Endometrial microvascular endothelial cells (primary cell): ENCODE data around the gene VARS2. TPM values are rescaled to one million over a fixed set of nuclear protein-coding genes. Genes with fewer than 3 reads are reported as not detected.

Experiments used
- total RNA-seq: library from RNA; depleted of rRNA; stranded (reverse); fragments of >200 nt; gene quantifications from one replicate; pipeline ENCODE4 v1.2.3, GENCODE V29; 2015; ENCODE audit errors: inconsistent ontology term

VARS2 gene
- total RNA-seq, 1 donor from 2014 or later: 37.4 TPM

Other genes with a start within 250 kb of the VARS2 start
- 39.8 TPM for gene DHX16, start 241.2 kb upstream of the VARS2 start, total RNA-seq
- 86.2 TPM for gene PPP1R18, start 227.6 kb upstream of the VARS2 start, total RNA-seq
- gene NRM, start 223.3 kb upstream of the VARS2 start, total RNA-seq: 30.8 TPM
- 17.1 TPM for gene MDC1, start 197.0 kb upstream of the VARS2 start, total RNA-seq
- 1,274 TPM for gene TUBB, start 193.9 kb upstream of the VARS2 start, total RNA-seq
- 133 TPM for gene FLOT1, start 171.6 kb upstream of the VARS2 start, total RNA-seq
- 76.4 TPM for gene IER3, start 169.7 kb upstream of the VARS2 start, total RNA-seq
- 16.6 TPM for gene DDR1, start 29.7 kb upstream of the VARS2 start, total RNA-seq
- gene GTF2H4, start 6.0 kb upstream of the VARS2 start, total RNA-seq: 11.6 TPM
- not detected for gene SFTA2, start 17.9 kb downstream of the VARS2 start, total RNA-seq
- gene MUCL3, start 26.7 kb downstream of the VARS2 start, total RNA-seq: not detected
- gene MUC21, start 69.5 kb downstream of the VARS2 start, total RNA-seq: not detected
- not detected for gene MUC22, start 96.2 kb downstream of the VARS2 start, total RNA-seq
- gene C6orf15, start 198.3 kb downstream of the VARS2 start, total RNA-seq: not detected
- gene PSORS1C1, start 200.6 kb downstream of the VARS2 start, total RNA-seq: 0.46 TPM
- not detected for gene CDSN, start 206.2 kb downstream of the VARS2 start, total RNA-seq
- not detected for gene PSORS1C2, start 224.8 kb downstream of the VARS2 start, total RNA-seq
- gene CCHCR1, start 243.6 kb downstream of the VARS2 start, total RNA-seq: 30.2 TPM
- gene TCF19, start 244.4 kb downstream of the VARS2 start, total RNA-seq: 53.7 TPM